Measurements from ENCODE around the gene CCDC7.

GRCh38 chr10:32403091-32403490 lies 42.8 kb upstream of the CCDC7 start:
- no peak for TF ChIP-seq CTCF (IDR thresholded peaks at IDR 0.05)
- no peak for TF ChIP-seq POLR2A (IDR thresholded peaks at IDR 0.05)

Data from right lobe of liver (tissue), 4 donors.